Breast epithelium (tissue), 3 donors: ENCODE data around the gene ICOSLG.

Experiments
- CTCF ChIP-seq, 3 donors: fragments of 450-650 bp; IDR thresholded peaks; one replicate each; pipeline ENCODE4 v1.5.1; 2016 to 2017; ENCODE audit warnings: antibody characterized with exemption in 3 of 3, mild to moderate bottlenecking in 3 of 3, moderate library complexity in 3 of 3
- POLR2A ChIP-seq: fragments of 450-650 bp; IDR thresholded peaks from one replicate; pipeline ENCODE4 v1.6.1; 2016; ENCODE audit warnings: antibody characterized with exemption, mild to moderate bottlenecking, moderate library complexity
- POLR2AphosphoS5 ChIP-seq, 3 donors: sonication (generic); formaldehyde crosslinking; IDR thresholded peaks; one replicate each; pipeline ENCODE4 v1.6.1; 2017; ENCODE audit warnings: antibody characterized with exemption in 3 of 3

- TF ChIP-seq CTCF (IDR thresholded peaks at IDR 0.05): no peak
- no peak for TF ChIP-seq POLR2A
- TF ChIP-seq POLR2AphosphoS5 (IDR thresholded peaks at IDR 0.05): no peak
These were observed 47.7 kb upstream of the ICOSLG start for GRCh38 chr21:44288251-44289110.
